Sigmoid colon (tissue), 7 donors: Measurements from ENCODE around the gene BAIAP3. TPM values are rescaled to one million over a fixed set of nuclear protein-coding genes. Genes with fewer than 3 reads are reported as not detected.

Source experiments
- DNase-seq: peaks from one replicate; pipeline ENCODE4 v3.0.0-alpha.2; 2019
- H3K27ac ChIP-seq, 4 donors: fragments of 200-600 bp; sonication (generic); one replicate each; pipeline ENCODE4 v1.5.1; 2016 to 2019; ENCODE audit warnings: mild to moderate bottlenecking in 1 of 4
- H3K27me3 ChIP-seq, 3 donors: fragments of 200-600 bp; sonication (generic); one replicate each; pipeline ENCODE4 v1.5.1; 2019; ENCODE audit warnings: mild to moderate bottlenecking in 1 of 3
- H3K36me3 ChIP-seq, 4 donors: fragments of 200-600 bp; sonication (generic); one replicate each; pipeline ENCODE4 v1.5.1; 2016 to 2019
- H3K4me1 ChIP-seq, 4 donors: fragments of 200-600 bp; sonication (generic); one replicate each; pipeline ENCODE4 v1.5.1; 2017 to 2019
- H3K4me3 ChIP-seq, 4 donors: fragments of 200-600 bp; sonication (generic); one replicate each; pipeline ENCODE4 v1.5.1; 2017 to 2019; ENCODE audit warnings: mild to moderate bottlenecking in 2 of 4, moderate library complexity in 1 of 4
- H3K9me3 ChIP-seq, 4 donors: fragments of 200-600 bp in 3 of 4; sonication (generic) in 3 of 4; one replicate each; pipeline versions ENCODE4 v1.5.1 to v1.6.1; 2013 to 2019
- CTCF ChIP-seq, 4 experiments: fragments of 450-650 bp in 3 of 4; fragments of 200-600 bp in 1 of 4; IDR thresholded peaks; one replicate each; pipeline ENCODE4 v1.5.1; 2016 to 2019; ENCODE audit warnings: antibody characterized with exemption in 4 of 4, mild to moderate bottlenecking in 3 of 4, moderate library complexity in 2 of 4
- EP300 ChIP-seq, 4 donors: sonication (generic); formaldehyde crosslinking; IDR thresholded peaks; one replicate each; pipeline ENCODE4 v1.6.1; 2017; ENCODE audit warnings: antibody characterized with exemption in 4 of 4
- POLR2A ChIP-seq, 2 donors: fragments of 450-650 bp; IDR thresholded peaks; one replicate each; pipeline ENCODE4 v1.6.1; 2016; ENCODE audit warnings: antibody characterized with exemption in 2 of 2, mild to moderate bottlenecking in 2 of 2, moderate library complexity in 2 of 2
- POLR2AphosphoS5 ChIP-seq, 4 donors: sonication (generic); formaldehyde crosslinking; IDR thresholded peaks; one replicate each; pipeline ENCODE4 v1.6.1; 2017; ENCODE audit warnings: antibody characterized with exemption in 4 of 4
- WGBS, 2 donors: extraction: QIAGEN DNeasy Blood & Tissue Kit; methylation state at CpG; one replicate each; pipeline ENCODE4 v1.1.7; 2013; 5-methylcytosine and 5-hydroxymethylcytosine counted together
- intact Hi-C: fragments of 100-400 bp; cut with DNase I; formaldehyde crosslinking; loops from one replicate; pipeline ENCODE4 v1.15.1; 2023
- polyA plus RNA-seq, 3 donors: library from polyadenylated mRNA; stranded (reverse); fragments of 200-250 nt; gene quantifications; one replicate each; pipeline ENCODE4 v1.2.3, GENCODE V29; 2013
- total RNA-seq, 4 donors: library from RNA; depleted of rRNA; stranded (reverse); fragments of >200 nt; gene quantifications; one replicate each; pipeline ENCODE4 v1.1.0, GENCODE V29; 2016
- donor health status: healthy with polysubstance abuse.
- donor health status: Bipolar disorder and iron deficiency.
- donor health status: healthy.

Gene BAIAP3
- total and polyA plus RNA-seq, 7 donors, result 0.60 to 5.5 (median 1.7) TPM; not detected in 1

GRCh38 chr16:1385232-1385631 is 51.8 kb downstream of the BAIAP3 start:
- no peak overlapping the region for H3K4me3 ChIP-seq
- 97% methylated on average over 39 of the region's 39 CpGs for WGBS, 2 donors
- intact Hi-C loops, result no loop called here
- DNase-seq, result no peak
- H3K27me3 ChIP-seq, result no peaks in the 10 kb centered on the region
- no peak for TF ChIP-seq POLR2AphosphoS5 (IDR thresholded peaks at IDR 0.05)
- no peak for TF ChIP-seq CTCF (IDR thresholded peaks at IDR 0.05)
- no peak for TF ChIP-seq POLR2A (IDR thresholded peaks at IDR 0.05)
- TF ChIP-seq EP300 (IDR thresholded peaks at IDR 0.05), result no peak
- H3K4me1 ChIP-seq, result no peaks in the 10 kb centered on the region
- H3K9me3 ChIP-seq, result no peaks in the 10 kb centered on the region
- H3K27ac ChIP-seq, result no peak overlapping the region
- H3K36me3 ChIP-seq, result peaks cover 19 to 68% (median 40%) of the 10 kb centered on the region in 4 donors

- DNase-seq, result no peak
These were observed 53.9 kb downstream of the BAIAP3 start for GRCh38 chr16:1387331-1387730.

DNA sequence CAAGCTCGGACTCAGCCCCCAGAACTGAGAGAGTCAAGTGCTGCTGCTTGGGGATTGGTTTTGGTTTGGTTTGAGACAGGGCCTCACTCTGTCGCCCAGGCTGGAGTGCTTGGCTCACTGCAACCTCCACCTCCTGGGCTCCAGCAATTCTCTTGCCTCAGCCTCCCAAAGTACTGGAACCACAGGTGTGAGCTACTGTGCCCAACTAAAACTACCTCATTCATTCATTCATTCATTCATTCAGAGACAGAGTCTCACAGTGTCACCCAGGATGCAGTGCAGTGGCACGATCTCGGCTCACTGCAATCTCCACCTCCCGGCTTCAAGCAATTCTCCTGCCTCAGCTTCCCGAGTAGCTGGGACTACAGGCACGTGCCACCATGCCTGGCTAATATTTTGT is 56.3 kb downstream of the BAIAP3 start:
- 92 to 96% methylated on average over 7 of the region's 7 CpGs for WGBS, 2 donors
- Histone ChIP-seq H3K27me3 (no peaks in the 10 kb centered on the region), H3K27ac (no peak overlapping the region), H3K36me3 (peaks cover 42 to 75% (median 50%) of the 10 kb centered on the region in 4 donors), H3K4me1 (no peaks in the 10 kb centered on the region), H3K4me3 (no peak overlapping the region), H3K9me3 (no peaks in the 10 kb centered on the region)
- TF ChIP-seq CTCF (IDR thresholded peaks at IDR 0.05) (no peak), EP300 (IDR thresholded peaks at IDR 0.05) (no peak), POLR2A (IDR thresholded peaks at IDR 0.05) (no peak), POLR2AphosphoS5 (IDR thresholded peaks at IDR 0.05) (no peak)
- DNase-seq, result no peak
- intact Hi-C loops, result no loop called here

More at GRCh38 chr16:1387331-1387730, 53.9 kb downstream of the BAIAP3 start:
- H3K36me3 ChIP-seq, result peaks cover 27 to 70% (median 48%) of the 10 kb centered on the region in 4 donors
- no peaks in the 10 kb centered on the region for H3K9me3 ChIP-seq
- H3K27ac ChIP-seq, result no peak overlapping the region
- 93 to 94% methylated on average over 16 of the region's 16 CpGs for WGBS, 2 donors
- intact Hi-C loops, result no loop called here
- TF ChIP-seq POLR2AphosphoS5 (IDR thresholded peaks at IDR 0.05) (no peak), POLR2A (IDR thresholded peaks at IDR 0.05) (no peak), CTCF (IDR thresholded peaks at IDR 0.05) (no peak), EP300 (IDR thresholded peaks at IDR 0.05) (no peak)
- H3K27me3 ChIP-seq, result no peaks in the 10 kb centered on the region
- no peak overlapping the region for H3K4me3 ChIP-seq
- no peaks in the 10 kb centered on the region for H3K4me1 ChIP-seq

DNA sequence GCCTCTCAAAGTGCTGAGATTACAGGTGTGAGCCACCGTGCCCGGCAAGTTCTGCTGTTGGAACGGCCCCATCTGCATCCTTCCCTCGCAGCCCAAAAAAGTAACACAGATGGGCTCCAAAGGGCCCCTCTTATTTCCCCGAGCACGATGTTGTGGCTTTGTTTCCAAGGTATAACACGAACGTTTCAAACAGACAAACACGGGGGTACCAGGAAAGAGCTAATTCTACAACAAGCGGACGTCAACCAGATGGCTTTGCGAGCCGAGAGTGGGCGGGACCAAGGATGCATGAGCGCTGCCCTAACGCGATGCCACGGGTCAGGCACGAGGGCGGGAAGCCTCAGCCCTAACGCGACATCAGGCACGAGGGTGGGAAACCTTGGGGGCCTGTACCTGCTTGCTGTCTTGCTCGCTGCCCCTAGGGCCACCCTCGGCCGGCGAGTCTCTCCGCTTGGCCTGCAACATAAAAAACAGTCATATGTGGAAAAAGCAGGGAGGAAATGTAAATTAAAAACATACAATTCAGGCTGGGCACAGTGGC is 56.9 kb downstream of the BAIAP3 start:
- DNase-seq, result no peak
- WGBS, 2 donors, result 64 to 88% methylated on average over 28 of the region's 28 CpGs
- H3K4me3 ChIP-seq, result no peak overlapping the region
- no peaks in the 10 kb centered on the region for H3K27me3 ChIP-seq
- H3K36me3 ChIP-seq, result peaks cover 42 to 75% (median 45%) of the 10 kb centered on the region in 4 donors
- TF ChIP-seq CTCF (IDR thresholded peaks at IDR 0.05), result no peak
- TF ChIP-seq EP300 (IDR thresholded peaks at IDR 0.05), result no peak
- no peak for TF ChIP-seq POLR2AphosphoS5 (IDR thresholded peaks at IDR 0.05)
- TF ChIP-seq POLR2A (IDR thresholded peaks at IDR 0.05), result no peak
- intact Hi-C loops, result no loop called here
- H3K27ac ChIP-seq, result no peak overlapping the region
- H3K4me1 ChIP-seq, result no peaks in the 10 kb centered on the region
- H3K9me3 ChIP-seq, result no peaks in the 10 kb centered on the region

GRCh38 chr16:1392826-1393225 is 59.4 kb downstream of the BAIAP3 start:
- TF ChIP-seq POLR2AphosphoS5 (IDR thresholded peaks at IDR 0.05), result no peak
- no peak for TF ChIP-seq CTCF (IDR thresholded peaks at IDR 0.05)
- TF ChIP-seq EP300 (IDR thresholded peaks at IDR 0.05), result no peak
- TF ChIP-seq POLR2A (IDR thresholded peaks at IDR 0.05), result no peak
- H3K36me3 ChIP-seq, result peaks cover 42 to 93% (median 45%) of the 10 kb centered on the region in 4 donors
- intact Hi-C loops, result no loop called here

More at GRCh38 chr16:1392826-1393225, 59.4 kb downstream of the BAIAP3 start:
- 95 to 96% methylated on average over 17 of the region's 17 CpGs for WGBS, 2 donors
- no peaks in the 10 kb centered on the region for H3K9me3 ChIP-seq
- H3K4me1 ChIP-seq, result no peaks in the 10 kb centered on the region
- DNase-seq, result no peak
- H3K4me3 ChIP-seq, result no peak overlapping the region
- no peak overlapping the region for H3K27ac ChIP-seq
- H3K27me3 ChIP-seq, result no peaks in the 10 kb centered on the region
